ENCODE data around the gene ACTL6B. TPM values are rescaled to one million over a fixed set of nuclear protein-coding genes. Genes with fewer than 3 reads are reported as not detected.

The ACTL6B gene
- polyA plus RNA-seq, 1 donor from 2014 or later = 339 TPM

DNA sequence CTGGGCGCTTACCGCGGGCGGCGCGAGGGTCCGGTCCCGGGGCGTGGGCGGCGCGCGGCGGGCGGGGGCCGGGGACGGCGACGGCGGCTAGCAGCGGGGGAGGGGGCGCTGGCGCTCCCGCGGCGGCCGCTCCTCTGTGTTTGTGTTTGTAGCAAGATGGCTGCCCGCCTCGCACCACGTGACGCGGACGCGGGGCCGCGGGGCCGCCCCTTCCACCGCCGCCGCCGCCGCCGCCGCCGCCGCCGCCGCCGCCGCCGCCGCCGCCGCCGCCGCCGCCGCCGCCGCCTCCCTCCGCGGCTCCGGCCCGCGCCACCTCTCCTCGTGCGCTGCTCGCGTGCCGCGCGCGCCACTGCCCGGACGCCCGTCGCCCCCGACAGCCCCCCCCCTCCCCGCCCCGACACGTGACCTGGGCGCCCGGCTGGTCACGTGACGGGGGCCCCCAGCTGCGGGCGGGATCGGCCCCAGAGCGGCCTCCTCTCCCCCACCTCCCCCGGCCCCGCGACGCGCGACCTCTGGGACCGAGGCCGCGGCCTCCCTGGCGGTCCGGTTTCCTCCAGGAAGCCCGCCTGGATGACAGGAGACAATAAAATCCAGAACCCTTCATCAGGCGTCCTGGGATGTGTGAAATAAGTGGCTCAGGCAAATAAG lies 38.0 kb upstream of the ACTL6B start, which contains the start of gene GIGYF1:
Gene GIGYF1, minus strand, starts transcription at position 153 of the 648 bp plus-strand sequence. CDS start 6,012 bp downstream, outside the sequence.
- TF ChIP-seq POLR2AphosphoS5 (IDR thresholded peaks at IDR 0.05) = peak; percentile 66
- no peak for TF ChIP-seq RAD21 (conservative IDR thresholded peaks at IDR 0.05)
- TF ChIP-seq TAF1 (IDR thresholded peaks at IDR 0.05; ENCODE audit: low read depth) = peak; percentile 58
- Histone ChIP-seq H3K27me3 (ENCODE audit: insufficient read depth, low read depth, low read length) (no peaks in the 10 kb centered on the region), H4K20me1 (ENCODE audit: insufficient read depth) (peaks cover 20% of the 10 kb centered on the region), H2AFZ (ENCODE audit: low read depth, low read length) (peak within 1 kb of the TSS; percentile 60), H3K36me3 (ENCODE audit: insufficient read depth, low read length) (no peaks in the 10 kb centered on the region), H3K9me2 (ENCODE audit: insufficient read depth, low read length) (no peaks in the 10 kb centered on the region), H3K4me2 (ENCODE audit: low read length) (peak within 1 kb of the TSS; percentile 96), H3F3A (ENCODE audit: insufficient read depth, low read length, poor library complexity, severe bottlenecking) (no peaks in the 10 kb centered on the region), H3K9ac (ENCODE audit: low read length) (peak within 1 kb of the TSS; percentile 83), H3K27ac (ENCODE audit: low read length) (peak within 1 kb of the TSS; percentile 44), H3K4me3 (ENCODE audit: low read length) (peak within 1 kb of the TSS; percentile 95), H3K79me2 (replicated peaks; ENCODE audit: insufficient read depth, low read length) (peaks cover 42% of the 10 kb centered on the region), H3K9me3 (ENCODE audit: low read length) (no peaks in the 10 kb centered on the region)

DNA sequence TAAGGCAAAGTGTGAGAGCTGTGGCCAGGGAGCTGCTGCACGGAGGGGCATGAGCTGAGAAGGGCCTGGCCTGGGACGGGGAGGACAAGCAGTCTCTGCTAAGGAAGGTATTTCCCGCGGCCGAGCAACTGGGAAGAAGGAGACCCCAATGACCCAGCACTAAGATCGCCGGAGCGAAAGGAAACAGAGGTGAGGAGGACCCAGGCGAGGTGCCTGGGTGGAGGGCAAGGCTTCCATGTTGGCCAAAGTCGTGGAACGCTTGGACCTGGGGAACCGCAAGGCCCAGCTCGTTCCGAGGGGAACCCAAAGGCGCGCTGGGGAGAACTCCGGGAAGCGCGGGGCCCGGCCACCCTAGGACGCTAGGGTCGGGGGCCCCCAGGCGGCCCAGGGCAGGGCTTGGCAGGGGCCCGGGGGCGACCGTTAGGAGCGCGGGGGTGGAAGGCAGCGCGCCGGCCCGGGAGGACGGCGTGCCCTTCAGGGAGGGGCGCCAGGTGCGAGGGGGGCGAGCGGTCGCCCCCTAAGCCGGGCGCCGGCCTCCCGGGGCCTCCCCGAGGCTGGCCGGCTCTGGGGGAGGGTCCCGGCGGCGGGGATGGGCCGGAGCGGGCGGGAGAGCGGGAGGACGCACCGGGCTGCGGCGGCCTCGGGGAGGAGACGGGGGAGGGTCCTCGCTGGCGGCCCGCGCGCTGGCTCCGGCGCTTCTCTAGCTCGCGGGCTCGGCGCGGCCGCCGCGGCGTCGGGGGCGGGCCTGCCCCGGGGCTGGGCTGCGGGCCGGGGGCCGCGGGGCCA lies 37.3 kb upstream of the ACTL6B start:
- Histone ChIP-seq H3K27ac (ENCODE audit: low read length) (peak overlapping the region; percentile 34), H3K27me3 (ENCODE audit: insufficient read depth, low read depth, low read length) (no peaks in the 10 kb centered on the region), H2AFZ (ENCODE audit: low read depth, low read length) (no peak overlapping the region), H3K9ac (ENCODE audit: low read length) (peak overlapping the region; percentile 83), H3F3A (ENCODE audit: insufficient read depth, low read length, poor library complexity, severe bottlenecking) (no peaks in the 10 kb centered on the region), H3K9me3 (ENCODE audit: low read length) (no peaks in the 10 kb centered on the region), H3K36me3 (ENCODE audit: insufficient read depth, low read length) (no peaks in the 10 kb centered on the region), H3K79me2 (replicated peaks; ENCODE audit: insufficient read depth, low read length) (peaks cover 49% of the 10 kb centered on the region), H3K4me3 (ENCODE audit: low read length) (peak overlapping the region; percentile 95), H3K4me2 (ENCODE audit: low read length) (peak overlapping the region; percentile 96), H3K9me2 (ENCODE audit: insufficient read depth, low read length) (no peaks in the 10 kb centered on the region), H4K20me1 (ENCODE audit: insufficient read depth) (peaks cover 20% of the 10 kb centered on the region)
- no peak for TF ChIP-seq SMC3 (conservative IDR thresholded peaks at IDR 0.05; ENCODE audit: poor library complexity)
- TF ChIP-seq MXI1 (conservative IDR thresholded peaks at IDR 0.05; ENCODE audit: poor library complexity, severe bottlenecking) = peak; percentile 28

DNA sequence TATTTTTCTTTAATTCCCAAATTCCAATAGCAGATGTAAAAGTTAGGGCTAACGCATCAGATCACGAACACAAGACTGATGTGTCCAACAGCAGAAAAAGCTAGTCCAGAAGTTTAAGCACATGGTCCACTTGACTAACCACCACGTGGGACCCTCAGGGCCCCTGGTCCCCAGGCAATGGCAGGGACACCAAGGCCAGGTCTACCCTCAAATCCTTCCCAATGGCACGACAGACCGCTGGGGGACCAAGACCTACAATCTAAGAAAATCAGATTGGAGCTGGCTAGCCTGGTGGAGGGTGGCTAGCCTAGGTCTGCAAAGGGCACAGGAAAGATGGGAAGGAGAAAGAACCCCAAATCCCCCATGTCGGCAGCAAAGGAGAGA lies 36.3 kb upstream of the ACTL6B start:
- Histone ChIP-seq H4K20me1 (ENCODE audit: insufficient read depth) (peaks cover 20% of the 10 kb centered on the region), H3K4me2 (ENCODE audit: low read length) (peak overlapping the region; percentile 96), H3K27ac (ENCODE audit: low read length) (no peak overlapping the region), H3K36me3 (ENCODE audit: insufficient read depth, low read length) (no peaks in the 10 kb centered on the region), H3K79me2 (replicated peaks; ENCODE audit: insufficient read depth, low read length) (peaks cover 50% of the 10 kb centered on the region), H3K4me3 (ENCODE audit: low read length) (peak overlapping the region; percentile 95), H3K9me2 (ENCODE audit: insufficient read depth, low read length) (no peaks in the 10 kb centered on the region), H3K9me3 (ENCODE audit: low read length) (no peaks in the 10 kb centered on the region), H3K27me3 (ENCODE audit: insufficient read depth, low read depth, low read length) (no peaks in the 10 kb centered on the region), H3F3A (ENCODE audit: insufficient read depth, low read length, poor library complexity, severe bottlenecking) (no peaks in the 10 kb centered on the region), H2AFZ (ENCODE audit: low read depth, low read length) (no peak overlapping the region), H3K9ac (ENCODE audit: low read length) (peak overlapping the region; percentile 83)
- TF ChIP-seq, protein P1, sequence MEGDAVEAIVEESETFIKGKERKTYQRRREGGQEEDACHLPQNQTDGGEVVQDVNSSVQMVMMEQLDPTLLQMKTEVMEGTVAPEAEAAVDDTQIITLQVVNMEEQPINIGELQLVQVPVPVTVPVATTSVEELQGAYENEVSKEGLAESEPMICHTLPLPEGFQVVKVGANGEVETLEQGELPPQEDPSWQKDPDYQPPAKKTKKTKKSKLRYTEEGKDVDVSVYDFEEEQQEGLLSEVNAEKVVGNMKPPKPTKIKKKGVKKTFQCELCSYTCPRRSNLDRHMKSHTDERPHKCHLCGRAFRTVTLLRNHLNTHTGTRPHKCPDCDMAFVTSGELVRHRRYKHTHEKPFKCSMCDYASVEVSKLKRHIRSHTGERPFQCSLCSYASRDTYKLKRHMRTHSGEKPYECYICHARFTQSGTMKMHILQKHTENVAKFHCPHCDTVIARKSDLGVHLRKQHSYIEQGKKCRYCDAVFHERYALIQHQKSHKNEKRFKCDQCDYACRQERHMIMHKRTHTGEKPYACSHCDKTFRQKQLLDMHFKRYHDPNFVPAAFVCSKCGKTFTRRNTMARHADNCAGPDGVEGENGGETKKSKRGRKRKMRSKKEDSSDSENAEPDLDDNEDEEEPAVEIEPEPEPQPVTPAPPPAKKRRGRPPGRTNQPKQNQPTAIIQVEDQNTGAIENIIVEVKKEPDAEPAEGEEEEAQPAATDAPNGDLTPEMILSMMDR (IDR thresholded peaks at IDR 0.05; ENCODE audit: poor library complexity, severe bottlenecking) = no peak
- no peak for TF ChIP-seq EZH2 (IDR thresholded peaks at IDR 0.05; ENCODE audit: borderline replicate concordance, insufficient read depth, low read length, poor library complexity, severe bottlenecking)
- TF ChIP-seq, protein P2, sequence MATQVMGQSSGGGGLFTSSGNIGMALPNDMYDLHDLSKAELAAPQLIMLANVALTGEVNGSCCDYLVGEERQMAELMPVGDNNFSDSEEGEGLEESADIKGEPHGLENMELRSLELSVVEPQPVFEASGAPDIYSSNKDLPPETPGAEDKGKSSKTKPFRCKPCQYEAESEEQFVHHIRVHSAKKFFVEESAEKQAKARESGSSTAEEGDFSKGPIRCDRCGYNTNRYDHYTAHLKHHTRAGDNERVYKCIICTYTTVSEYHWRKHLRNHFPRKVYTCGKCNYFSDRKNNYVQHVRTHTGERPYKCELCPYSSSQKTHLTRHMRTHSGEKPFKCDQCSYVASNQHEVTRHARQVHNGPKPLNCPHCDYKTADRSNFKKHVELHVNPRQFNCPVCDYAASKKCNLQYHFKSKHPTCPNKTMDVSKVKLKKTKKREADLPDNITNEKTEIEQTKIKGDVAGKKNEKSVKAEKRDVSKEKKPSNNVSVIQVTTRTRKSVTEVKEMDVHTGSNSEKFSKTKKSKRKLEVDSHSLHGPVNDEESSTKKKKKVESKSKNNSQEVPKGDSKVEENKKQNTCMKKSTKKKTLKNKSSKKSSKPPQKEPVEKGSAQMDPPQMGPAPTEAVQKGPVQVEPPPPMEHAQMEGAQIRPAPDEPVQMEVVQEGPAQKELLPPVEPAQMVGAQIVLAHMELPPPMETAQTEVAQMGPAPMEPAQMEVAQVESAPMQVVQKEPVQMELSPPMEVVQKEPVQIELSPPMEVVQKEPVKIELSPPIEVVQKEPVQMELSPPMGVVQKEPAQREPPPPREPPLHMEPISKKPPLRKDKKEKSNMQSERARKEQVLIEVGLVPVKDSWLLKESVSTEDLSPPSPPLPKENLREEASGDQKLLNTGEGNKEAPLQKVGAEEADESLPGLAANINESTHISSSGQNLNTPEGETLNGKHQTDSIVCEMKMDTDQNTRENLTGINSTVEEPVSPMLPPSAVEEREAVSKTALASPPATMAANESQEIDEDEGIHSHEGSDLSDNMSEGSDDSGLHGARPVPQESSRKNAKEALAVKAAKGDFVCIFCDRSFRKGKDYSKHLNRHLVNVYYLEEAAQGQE (IDR thresholded peaks at IDR 0.05; ENCODE audit: borderline replicate concordance) = no peak
- TF ChIP-seq EP300 (conservative IDR thresholded peaks at IDR 0.05; ENCODE audit: poor library complexity, severe bottlenecking) = no peak
- TF ChIP-seq POLR2AphosphoS5 (IDR thresholded peaks at IDR 0.05) = no peak
- no peak for TF ChIP-seq SMC3 (conservative IDR thresholded peaks at IDR 0.05; ENCODE audit: poor library complexity)
- TF ChIP-seq MXI1 (conservative IDR thresholded peaks at IDR 0.05; ENCODE audit: poor library complexity, severe bottlenecking) = no peak
- no peak for TF ChIP-seq TAF1 (IDR thresholded peaks at IDR 0.05; ENCODE audit: low read depth)
- TF ChIP-seq RAD21 (conservative IDR thresholded peaks at IDR 0.05) = no peak

All from neural cell (in vitro differentiated cells).